Ovary (tissue), 9 donors: ENCODE results near the gene SYT14. TPM values are rescaled to one million over a fixed set of nuclear protein-coding genes. Genes with fewer than 3 reads are reported as not detected.
"Not testable (repeated sequence)": the region's sequence is repeated elsewhere in the genome, so short reads cannot be mapped to it uniquely, and the experiment has no call there.

Experiments
- DNase-seq, 5 donors: peaks; one replicate each; pipeline ENCODE4 v3.0.0-alpha.2; 2019 to 2020
- H3K27ac ChIP-seq, 2 donors: fragments of 200-600 bp; one replicate each; pipeline versions ENCODE4 v1.5.1 to v1.8.0; 2019 to 2022
- H3K27me3 ChIP-seq: fragments of 200-600 bp; one replicate; pipeline ENCODE4 v1.8.0; 2022
- H3K36me3 ChIP-seq: fragments of 200-600 bp; sonication (generic); one replicate; pipeline ENCODE4 v1.5.1; 2019
- H3K4me1 ChIP-seq: one replicate; pipeline ENCODE4 v1.8.1; 2013; ENCODE audit warnings: mild to moderate bottlenecking, moderate library complexity; ENCODE audit not compliant: insufficient read depth
- H3K4me3 ChIP-seq: fragments of 200-600 bp; sonication (generic); one replicate; pipeline ENCODE4 v1.5.1; 2017
- H3K9me3 ChIP-seq, 2 donors: fragments of 200-600 bp in 1 of 2; sonication (generic) in 1 of 2; one replicate each; pipeline versions ENCODE4 v1.5.1 to v1.8.1; 2013 to 2019; ENCODE audit warnings: mild to moderate bottlenecking in 1 of 2, moderate library complexity in 1 of 2
- EP300 ChIP-seq: sonication (generic); formaldehyde crosslinking; IDR thresholded peaks from one replicate; pipeline ENCODE4 v1.6.1; 2017; ENCODE audit warnings: antibody characterized with exemption
- POLR2A ChIP-seq: fragments of 450-650 bp; IDR thresholded peaks from one replicate; pipeline ENCODE4 v1.6.1; 2017; ENCODE audit warnings: antibody characterized with exemption, mild to moderate bottlenecking, moderate library complexity
- WGBS, 3 donors: extraction: QIAGEN DNeasy Blood & Tissue Kit in 1 of 3; methylation state at CpG; one replicate each; pipeline versions ENCODE4 v1.1.5 to v1.1.7; 2013 to 2017; 5-methylcytosine and 5-hydroxymethylcytosine counted together
- intact Hi-C, 4 donors: fragments of 100-400 bp; cut with DNase I; formaldehyde crosslinking; loops; one replicate each; pipeline versions ENCODE4 v1.11.0 to v1.15.1; 2022 to 2023
- polyA plus RNA-seq, 2 donors: library from polyadenylated mRNA; stranded (reverse); fragments of 200-250 nt in 1 of 2; fragments of 350-450 nt in 1 of 2; fragmentation: Illumina TruSeq in 1 of 2; extraction: RNeasy Lipid Tissue Mini Kit (QIAGEN cat#74804) in 1 of 2; gene quantifications; one replicate each; pipeline ENCODE4 v1.2.3, GENCODE V29; 2013 to 2014
- total RNA-seq, 7 donors: library from RNA; depleted of rRNA in 2 of 7; stranded (reverse); fragments of >200 nt in 2 of 7; fragmentation: NEBNext Ultra II Directional in 3 of 7; extraction: Animal tissue kit (Norgen Biotek cat#: 25700) in 3 of 7; gene quantifications; one replicate each; pipeline versions ENCODE4 v1.1.0 to v1.2.4, GENCODE V29; 2016 to 2023
- TF ChIP-seq, protein P1 (sequence below), 3 donors: fragments of 450-650 bp in 2 of 3; fragments of 200-600 bp in 1 of 3; IDR thresholded peaks; one replicate each; pipeline versions ENCODE4 v1.5.1 to v1.8.0; 2016 to 2022; ENCODE audit warnings: antibody characterized with exemption in 3 of 3, mild to moderate bottlenecking in 1 of 3
- donor health status: DM: no; HTN: no; CAD: no; lungs with moderate emphysema.
- donor health status: DM: no; HTN: no; CAD: no.
- donor health status: Bipolar disorder and iron deficiency.
- donor health status: DM: yes; HTN: yes; CAD: no.
- donor health status: DM: no; HTN: no; CAD: no.
- donor health status: DM: yes; HTN: yes; CAD: no.

The SYT14 gene
- total and polyA plus RNA-seq, 9 donors: under 0.01 to 0.45 (median 0.15) TPM; not detected in 3

DNA sequence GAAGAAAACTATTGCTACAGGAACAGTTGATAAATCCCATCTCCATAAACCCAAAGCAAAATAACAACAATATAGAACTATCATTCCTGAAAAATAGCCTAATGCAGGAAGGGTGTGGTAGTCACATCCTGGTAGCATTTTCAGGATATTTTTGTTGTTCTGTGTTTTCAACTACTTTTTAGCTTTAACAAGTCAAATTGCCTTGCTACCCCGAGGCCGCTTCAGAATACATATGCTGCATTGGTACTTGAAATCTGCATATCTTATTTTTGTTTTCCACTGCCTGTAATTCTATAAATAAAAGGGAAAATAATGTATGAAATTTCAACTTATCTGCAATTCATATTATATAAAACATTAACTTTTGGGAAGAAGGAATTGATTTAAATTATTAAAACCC lies 36.8 kb upstream of the SYT14 start:
- Histone ChIP-seq H3K4me1 (no peaks in the 10 kb centered on the region), H3K4me3 (no peak overlapping the region), H3K9me3 (no peaks in the 10 kb centered on the region), H3K27me3 (no peaks in the 10 kb centered on the region), H3K27ac (no peak overlapping the region), H3K36me3 (no peaks in the 10 kb centered on the region)
- TF ChIP-seq EP300: no peak
- no peak for TF ChIP-seq POLR2A
- TF ChIP-seq, protein P1, sequence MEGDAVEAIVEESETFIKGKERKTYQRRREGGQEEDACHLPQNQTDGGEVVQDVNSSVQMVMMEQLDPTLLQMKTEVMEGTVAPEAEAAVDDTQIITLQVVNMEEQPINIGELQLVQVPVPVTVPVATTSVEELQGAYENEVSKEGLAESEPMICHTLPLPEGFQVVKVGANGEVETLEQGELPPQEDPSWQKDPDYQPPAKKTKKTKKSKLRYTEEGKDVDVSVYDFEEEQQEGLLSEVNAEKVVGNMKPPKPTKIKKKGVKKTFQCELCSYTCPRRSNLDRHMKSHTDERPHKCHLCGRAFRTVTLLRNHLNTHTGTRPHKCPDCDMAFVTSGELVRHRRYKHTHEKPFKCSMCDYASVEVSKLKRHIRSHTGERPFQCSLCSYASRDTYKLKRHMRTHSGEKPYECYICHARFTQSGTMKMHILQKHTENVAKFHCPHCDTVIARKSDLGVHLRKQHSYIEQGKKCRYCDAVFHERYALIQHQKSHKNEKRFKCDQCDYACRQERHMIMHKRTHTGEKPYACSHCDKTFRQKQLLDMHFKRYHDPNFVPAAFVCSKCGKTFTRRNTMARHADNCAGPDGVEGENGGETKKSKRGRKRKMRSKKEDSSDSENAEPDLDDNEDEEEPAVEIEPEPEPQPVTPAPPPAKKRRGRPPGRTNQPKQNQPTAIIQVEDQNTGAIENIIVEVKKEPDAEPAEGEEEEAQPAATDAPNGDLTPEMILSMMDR (IDR thresholded peaks at IDR 0.05): no peak
- intact Hi-C loops: no loop called here
- WGBS, 3 donors: 89 to 95% (median 90%) methylated on average over 2 of the region's 2 CpGs
- no peak for DNase-seq

DNA sequence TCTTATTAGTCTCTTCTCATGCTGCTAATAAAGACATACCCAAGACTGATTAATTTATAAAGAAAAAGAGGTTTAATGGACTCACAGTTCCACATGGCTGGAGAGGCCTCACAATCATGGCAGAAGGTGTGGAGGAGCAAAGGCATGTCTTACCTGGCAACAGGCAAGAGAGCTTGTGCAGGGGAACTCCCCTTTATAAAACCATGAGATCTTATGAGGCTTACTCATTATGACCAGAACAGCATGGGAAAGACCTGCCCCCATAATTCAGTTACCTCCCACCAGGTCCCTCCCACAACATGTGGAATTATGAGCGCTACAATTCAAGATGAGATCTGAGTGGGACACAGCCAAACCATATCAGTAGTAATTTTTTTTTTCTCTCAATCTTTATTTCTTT lies 33.2 kb upstream of the SYT14 start:
- H3K27me3 ChIP-seq, H3K4me1 ChIP-seq, DNase-seq, H3K4me3 ChIP-seq, intact Hi-C loops, H3K9me3 ChIP-seq, H3K36me3 ChIP-seq, H3K27ac ChIP-seq: not testable (repeated sequence)
- 53 to 58% methylated on average over 1 of the region's 1 CpG; no CpG with 5 or more reads in 1 of the 3 donors for WGBS, 3 donors

DNA sequence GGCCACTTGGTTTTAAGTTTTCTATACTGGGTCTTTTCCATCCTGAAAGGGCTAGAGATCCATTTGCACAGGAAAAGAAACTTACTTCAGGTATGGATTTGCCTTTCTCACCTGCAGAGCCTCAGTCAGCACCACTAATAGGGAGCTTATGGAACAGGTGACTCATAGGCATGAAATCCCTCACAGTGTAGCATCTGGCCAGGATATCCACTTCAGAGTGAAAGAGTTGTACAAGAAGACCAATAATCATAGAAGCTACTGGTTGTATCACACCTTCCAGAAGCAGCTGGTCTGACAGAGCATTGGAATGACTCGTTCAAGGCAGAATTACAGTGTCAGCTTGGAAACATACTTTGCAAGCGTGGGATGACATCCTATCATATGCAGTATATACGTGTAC lies 26.3 kb upstream of the SYT14 start:
- H3K27ac ChIP-seq: no peak overlapping the region
- WGBS, 3 donors: 66 to 85% methylated on average over 3 of the region's 3 CpGs; no CpG with 5 or more reads in 1 of the 3 donors
- no peak overlapping the region for H3K4me3 ChIP-seq
- TF ChIP-seq EP300 (no peak), POLR2A (no peak)
- TF ChIP-seq, protein P1 (IDR thresholded peaks at IDR 0.05): no peak
- H3K9me3 ChIP-seq: no peaks in the 10 kb centered on the region
- intact Hi-C loops: no loop called here
- H3K4me1 ChIP-seq: no peaks in the 10 kb centered on the region
- no peak for DNase-seq
- no peaks in the 10 kb centered on the region for H3K27me3 ChIP-seq
- H3K36me3 ChIP-seq: no peaks in the 10 kb centered on the region

DNA sequence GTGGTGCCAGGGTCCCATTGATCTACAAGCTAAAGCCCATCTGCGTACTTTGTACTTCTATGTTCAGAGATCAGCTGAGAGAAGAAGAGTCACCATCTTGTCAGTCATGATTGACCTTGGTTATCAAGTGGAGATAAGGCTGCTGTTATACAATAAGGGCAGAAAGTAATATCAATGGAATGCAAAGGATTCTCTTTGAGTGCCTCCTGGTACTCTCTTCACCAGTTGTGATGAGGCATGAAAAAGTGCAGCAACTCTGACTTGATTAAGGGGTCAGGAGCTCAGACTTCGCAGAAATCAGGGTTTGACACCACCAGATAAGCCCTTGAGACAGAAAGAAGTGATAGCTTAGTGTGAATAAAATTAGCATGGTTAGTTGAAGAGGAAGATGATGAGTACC lies 25.7 kb upstream of the SYT14 start:
- TF ChIP-seq EP300 (no peak), POLR2A (no peak)
- TF ChIP-seq, protein P1 (IDR thresholded peaks at IDR 0.05): no peak
- intact Hi-C loops: no loop called here
- no peaks in the 10 kb centered on the region for H3K4me1 ChIP-seq
- H3K9me3 ChIP-seq: no peaks in the 10 kb centered on the region
- WGBS, 3 donors: 59 to 75% methylated on average over 2 of the region's 2 CpGs; no CpG with 5 or more reads in 1 of the 3 donors
- no peak overlapping the region for H3K4me3 ChIP-seq
- DNase-seq: no peak
- H3K27ac ChIP-seq: no peak overlapping the region
- no peaks in the 10 kb centered on the region for H3K27me3 ChIP-seq
- H3K36me3 ChIP-seq: no peaks in the 10 kb centered on the region

DNA sequence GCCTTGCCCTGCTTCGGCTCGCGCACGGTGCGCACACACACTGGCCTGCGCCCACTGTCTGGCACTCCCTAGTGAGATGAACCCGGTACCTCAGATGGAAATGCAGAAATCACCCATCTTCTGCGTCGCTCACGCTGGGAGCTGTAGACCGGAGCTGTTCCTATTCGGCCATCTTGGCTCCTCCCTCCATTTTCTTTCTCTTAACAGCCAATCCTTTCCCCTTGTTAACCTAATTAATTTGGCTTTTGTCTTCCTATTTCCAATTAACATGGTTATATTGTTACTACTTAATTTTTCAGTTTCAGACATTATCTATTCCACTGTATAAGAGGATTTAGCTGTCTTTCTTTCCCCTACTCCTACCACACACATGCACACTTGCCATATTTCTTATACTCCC lies 18.4 kb upstream of the SYT14 start:
- H3K27me3 ChIP-seq, intact Hi-C loops, DNase-seq, H3K4me1 ChIP-seq, H3K27ac ChIP-seq, H3K4me3 ChIP-seq, H3K36me3 ChIP-seq, H3K9me3 ChIP-seq: not testable (repeated sequence)
- 72 to 95% (median 88%) methylated on average over 7 to 10 of the region's 12 CpGs for WGBS, 3 donors

DNA sequence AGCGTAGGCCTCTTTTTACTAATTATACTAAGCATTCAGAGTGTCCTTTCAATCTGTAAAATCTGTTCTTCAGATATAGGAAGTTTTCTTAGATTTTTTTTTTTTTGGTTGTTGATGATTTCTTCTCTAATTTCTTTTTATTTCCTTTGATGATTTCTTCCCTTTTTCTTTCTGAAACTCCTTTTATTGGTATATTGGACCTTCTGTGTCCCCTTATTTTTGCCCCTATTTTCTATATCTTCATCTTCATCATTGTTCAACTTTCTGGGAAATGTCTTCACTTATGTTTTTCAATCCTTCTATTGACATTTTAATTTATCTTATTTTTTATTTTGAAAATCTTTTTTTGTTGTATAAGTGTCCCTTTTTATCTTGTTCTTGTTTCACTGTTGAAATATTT lies 17.2 kb upstream of the SYT14 start:
- Histone ChIP-seq H3K36me3 (no peaks in the 10 kb centered on the region), H3K4me1 (no peaks in the 10 kb centered on the region), H3K9me3 (no peaks in the 10 kb centered on the region), H3K27me3 (no peaks in the 10 kb centered on the region), H3K27ac (no peak overlapping the region), H3K4me3 (no peak overlapping the region)
- intact Hi-C loops: no loop called here
- DNase-seq: no peak
- TF ChIP-seq EP300 (no peak), POLR2A (no peak)
- TF ChIP-seq, protein P1 (IDR thresholded peaks at IDR 0.05): no peak
- WGBS, 3 donors: 90 to 96% (median 93%) methylated on average over 1 of the region's 1 CpG
